GM12878 (cell line): ENCODE results near the gene MYOZ2. TPM values are rescaled to one million over a fixed set of nuclear protein-coding genes. Genes with fewer than 3 reads are reported as not detected.

Experiments used
- ATAC-seq: fragments of 200-7000 bp; cut with Tn5 transposase; 3 replicates; pipeline ENCODE4 v1.9.1; 2020; ENCODE audit warnings: mild to moderate bottlenecking, moderate library complexity
- BruUV-seq: library from RNA; stranded (reverse); fragments of 400-500 nt; replicated peaks from 2 replicates; lab custom pipeline; 2021; lab: Mats Ljungman, UMichigan
- CTCF ChIA-PET: fragments of 300-600 bp; sonication (Branson Sonifier 250); formaldehyde crosslinking; extraction: SDS; loops from one replicate; lab custom pipeline; 2021; ENCODE audit warnings: inconsistent platforms; lab: Yijun Ruan, JAX
- POLR2A ChIA-PET: fragments of 350-600 bp; formaldehyde crosslinking; extraction: SDS; loops from one replicate; lab custom pipeline; 2021; ENCODE audit warnings: inconsistent platforms; lab: Charles Lee
- RAD21 ChIA-PET: fragments of 300-600 bp; sonication (Branson Sonifier 250); formaldehyde crosslinking; loops from one replicate; lab custom pipeline; 2023; ENCODE audit warnings: antibody characterized with exemption; ENCODE audit not compliant: unreplicated experiment; lab: Charles Lee
- SMC1A ChIA-PET: fragments of 300-600 bp; sonication (Branson Sonifier 250); formaldehyde crosslinking; loops from one replicate; lab custom pipeline; 2023; ENCODE audit not compliant: unreplicated experiment, uncharacterized antibody; lab: Charles Lee
- DNase-seq: peaks from one replicate; pipeline ENCODE4 v3.0.0-alpha.2; 2011; ENCODE audit warnings: low read depth, low spot score
- FAIRE-seq: peaks from 3 replicates; lab custom pipeline; 2011; peaks lifted over from hg19 to GRCh38; lab: Jason Lieb, UNC
- H2AFZ ChIP-seq: 2 replicates; pipeline ENCODE4 v1.6.0; 2011; ENCODE audit warnings: low read depth, low read length, control low read depth; ENCODE audit not compliant: control insufficient read depth
- H3K27ac ChIP-seq: 2 replicates; pipeline ENCODE4 v1.5.1; 2011; ENCODE audit warnings: control low read depth; ENCODE audit not compliant: control insufficient read depth, insufficient read depth
- H3K27me3 ChIP-seq, 2 experiments: replicated peaks in 1 of 2; 2 replicates each; pipeline versions ENCODE4 v1.6.0 to v1.6.1; 2011; ENCODE audit warnings: low read length in 1 of 2; ENCODE audit not compliant: control insufficient read depth in 2 of 2, insufficient read depth in 2 of 2
- H3K36me3 ChIP-seq, 2 experiments: 2 replicates each; pipeline ENCODE4 v1.5.1; 2011; ENCODE audit warnings: low read length in 1 of 2; ENCODE audit not compliant: control insufficient read depth in 2 of 2, insufficient read depth in 2 of 2
- H3K4me1 ChIP-seq: 2 replicates; pipeline ENCODE4 v1.6.1; 2011; ENCODE audit warnings: mild to moderate bottlenecking, low read length, moderate library complexity, mixed read lengths; ENCODE audit not compliant: control insufficient read depth, insufficient read depth
- H3K4me2 ChIP-seq: 2 replicates; pipeline ENCODE4 v1.6.0; 2011; ENCODE audit warnings: control low read depth; ENCODE audit not compliant: control insufficient read depth, insufficient read depth
- H3K4me3 ChIP-seq: fragments of 200-600 bp; sonication (generic); 2 replicates; pipeline ENCODE4 v1.5.1; 2016
- H3K79me2 ChIP-seq: 2 replicates; pipeline ENCODE4 v1.6.0; 2011; ENCODE audit warnings: low read length; ENCODE audit not compliant: control insufficient read depth, insufficient read depth
- H3K9ac ChIP-seq: 2 replicates; pipeline ENCODE4 v1.8.0; 2011; ENCODE audit warnings: low read length, control low read depth, mixed read lengths; ENCODE audit not compliant: control insufficient read depth, insufficient read depth
- H3K9me3 ChIP-seq: replicated peaks from 3 replicates; pipeline ENCODE4 v1.5.1; 2011; ENCODE audit warnings: mild to moderate bottlenecking, low read length; ENCODE audit not compliant: control insufficient read depth, insufficient read depth
- H4K20me1 ChIP-seq: 2 replicates; pipeline ENCODE4 v1.6.0; 2011; ENCODE audit not compliant: control insufficient read depth, insufficient read depth
- ASH2L ChIP-seq: fragments of 300-600, 200-600 bp; sonication (generic); IDR thresholded peaks from 2 replicates; pipeline ENCODE4 v1.6.1; 2017; ENCODE audit warnings: low read depth, mild to moderate bottlenecking, borderline replicate concordance
- CBFB ChIP-seq: IDR thresholded peaks from 2 replicates; pipeline ENCODE4 v1.6.1; 2016; ENCODE audit warnings: antibody characterized with exemption, low read depth
- EZH2 ChIP-seq: IDR thresholded peaks from 2 replicates; pipeline ENCODE4 v1.6.1; 2012; ENCODE audit warnings: low read depth, mild to moderate bottlenecking, control low read depth, inconsistent platforms, low read length, borderline replicate concordance; ENCODE audit not compliant: control insufficient read depth
- GATAD2B ChIP-seq: fragments of 450-650 bp; conservative IDR thresholded peaks from 2 replicates; pipeline ENCODE4 v1.6.1; 2017; ENCODE audit warnings: low read depth, mild to moderate bottlenecking, moderate library complexity
- HCFC1 ChIP-seq: fragments of 150-350 bp; IDR thresholded peaks from 2 replicates; pipeline ENCODE4 v1.6.1; 2014; ENCODE audit warnings: low read length
- HDAC6 ChIP-seq: fragments of 200-600 bp; sonication (generic); IDR thresholded peaks from one replicate; pipeline ENCODE4 v1.8.0; 2017; ENCODE audit warnings: antibody characterized with exemption; ENCODE audit not compliant: unreplicated experiment
- RAD21 ChIP-seq: IDR thresholded peaks from 2 replicates; pipeline ENCODE4 v1.6.1; 2011; ENCODE audit warnings: mild to moderate bottlenecking, low read depth, low read length, moderate library complexity; ENCODE audit not compliant: insufficient read depth
- SIX5 ChIP-seq: IDR thresholded peaks from 2 replicates; pipeline ENCODE4 v1.6.1; 2011; ENCODE audit warnings: mild to moderate bottlenecking, low read depth, low read length, moderate library complexity; ENCODE audit not compliant: severe bottlenecking
- SMC3 ChIP-seq: IDR thresholded peaks from 2 replicates; pipeline ENCODE4 v1.6.1; 2011; ENCODE audit warnings: low read length, improper control_type of control experiment, borderline replicate concordance
- SUPT20H ChIP-seq: IDR thresholded peaks from 2 replicates; pipeline ENCODE4 v1.6.1; 2011; ENCODE audit warnings: low read depth, mild to moderate bottlenecking, low read length, moderate library complexity, borderline replicate concordance; ENCODE audit not compliant: control insufficient read depth
- TAF1 ChIP-seq: IDR thresholded peaks from 2 replicates; pipeline ENCODE4 v1.6.1; 2011; ENCODE audit warnings: mild to moderate bottlenecking, low read depth, low read length, borderline replicate concordance
- YBX1 ChIP-seq: fragments of 450-650 bp; IDR thresholded peaks from 2 replicates; pipeline ENCODE4 v1.6.1; 2016; ENCODE audit warnings: antibody characterized with exemption
- ZBTB33 ChIP-seq: fragments of 450-650 bp; IDR thresholded peaks from 2 replicates; pipeline ENCODE4 v1.6.1; 2017; ENCODE audit warnings: mild to moderate bottlenecking
- ZNF384 ChIP-seq: IDR thresholded peaks from 2 replicates; pipeline ENCODE4 v1.6.1; 2012; ENCODE audit warnings: low read depth, mild to moderate bottlenecking, low read length, improper control_type of control experiment, borderline replicate concordance
- ZZZ3 ChIP-seq: IDR thresholded peaks from 2 replicates; pipeline ENCODE4 v1.6.1; 2011; ENCODE audit warnings: low read depth; ENCODE audit not compliant: control insufficient read depth, insufficient read length
- WGBS: methylation state at CpG from one replicate; pipeline ENCODE4 v1.1.6; 2016; ENCODE audit warnings: low lambda C conversion rate; ENCODE audit not compliant: insufficient replicate concordance, insufficient coverage; ENCODE audit errors: missing lambda C conversion rate; 5-methylcytosine and 5-hydroxymethylcytosine counted together
- in situ Hi-C: fragments of 300-500 bp; cut with MboI; formaldehyde crosslinking; loops from 9 replicates; pipeline ENCODE4 v1.14.3; 2018; ENCODE audit warnings: mixed read lengths
- intact Hi-C: fragments of 100-400 bp; cut with micrococcal nuclease; formaldehyde crosslinking; loops from one replicate; pipeline ENCODE4 v1.14.2; 2022; ENCODE audit not compliant: unreplicated experiment
- polyA plus RNA-seq, 11 experiments: library from polyadenylated mRNA; depleted of rRNA in 4 of 11; unstranded in 6 of 11; stranded (reverse) in 5 of 11; fragments of >200 nt; fragmentation: Nextera tagmentation in 4 of 11; fragmentation: Illumina TruSeq in 1 of 11; extraction: Ambion mirVana in 4 of 11; extraction: Trizol in 1 of 11; gene quantifications; 1 replicate in 1 of 11; 2 replicates in 10 of 11; pipeline versions ENCODE4 v1.2.1 to v1.2.3, GENCODE V29; 2011 to 2016; ENCODE audit warnings: inconsistent platforms in 2 of 11, missing spikeins in 2 of 11, low read depth in 1 of 11
- total RNA-seq, 4 experiments: library from RNA; depleted of rRNA in 3 of 4; stranded (reverse); fragments of >200 nt in 3 of 4; fragmentation: Illumina TruSeq in 1 of 4; extraction: Trizol in 1 of 4; gene quantifications; 2 replicates each; pipeline versions ENCODE4 v1.2.1 to v1.2.3, GENCODE V29; 2013 to 2021
- TF ChIP-seq, protein P1 (sequence below): fragments of 450-650 bp; conservative IDR thresholded peaks from 2 replicates; pipeline ENCODE4 v1.6.1; 2017; ENCODE audit warnings: mild to moderate bottlenecking, moderate library complexity

MYOZ2 gene
- total and polyA plus RNA-seq, 10 of the 15 experiments (the other 5 are each of a cell fraction or from before 2014, with no cell fraction given): not detected

DNA sequence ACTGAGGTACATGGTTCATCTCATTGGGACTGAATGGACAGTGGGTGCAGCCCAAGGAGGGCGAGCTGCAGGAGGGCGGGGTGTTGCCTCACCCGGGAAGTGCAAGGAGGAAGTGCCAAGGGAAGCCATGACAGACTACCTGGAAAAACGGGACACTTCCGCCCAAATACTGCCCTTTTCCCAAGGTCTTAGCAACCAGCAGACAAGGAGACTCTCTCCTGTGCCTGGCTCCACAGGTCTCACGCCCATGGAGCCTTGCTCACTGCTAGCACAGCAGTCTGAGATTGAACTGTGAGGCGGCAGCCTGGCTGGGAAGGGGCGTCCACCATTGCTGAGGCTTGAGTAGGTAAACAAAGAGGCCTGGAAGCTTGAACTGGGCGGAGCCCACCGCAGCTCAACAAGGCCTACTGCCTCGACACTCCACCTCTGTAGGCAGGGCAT lies 62.2 kb downstream of the MYOZ2 start:
- Histone ChIP-seq H3K36me3 (no peaks in the 10 kb centered on the region), H3K4me2 (no peak overlapping the region), H3K9me3 (no peaks in the 10 kb centered on the region), H3K9ac (no peak overlapping the region), H3K27ac (no peak overlapping the region), H3K27me3 (no peaks in the 10 kb centered on the region; a peak in 2 of 4 replicates), H3K79me2 (no peaks in the 10 kb centered on the region), H3K4me1 (no peaks in the 10 kb centered on the region), H4K20me1 (no peaks in the 10 kb centered on the region), H2AFZ (no peak overlapping the region), H3K4me3 (no peak overlapping the region)
- no peak for DNase-seq
- BruUV-seq: no TSS peak
- WGBS: 27% methylated on average over 11 of the region's 11 CpGs
- FAIRE-seq: no peak
- intact Hi-C loops (no loop called here), in situ Hi-C loops (no loop called here)
- RAD21 ChIA-PET: no interaction called here
- CTCF ChIA-PET: no interaction called here
- SMC1A ChIA-PET: interaction anchor here (1.0 kb wide), 1 partner anchor 19 kb away, joined by 3 read pairs; no protein-coding TSS in a partner anchor
- ATAC-seq: no peak
- TF ChIP-seq SUPT20H: no peak
- TF ChIP-seq EZH2: no peak
- no peak for TF ChIP-seq ZBTB33
- TF ChIP-seq SMC3: no peak
- TF ChIP-seq CBFB: no peak
- no peak for TF ChIP-seq YBX1
- TF ChIP-seq GATAD2B: no peak
- TF ChIP-seq TAF1: no peak
- TF ChIP-seq SIX5: no peak
- TF ChIP-seq RAD21: no peak
- no peak for TF ChIP-seq ZNF384
- TF ChIP-seq HCFC1: no peak
- no peak for TF ChIP-seq ZZZ3
- TF ChIP-seq HDAC6: no peak
- TF ChIP-seq, protein P1, sequence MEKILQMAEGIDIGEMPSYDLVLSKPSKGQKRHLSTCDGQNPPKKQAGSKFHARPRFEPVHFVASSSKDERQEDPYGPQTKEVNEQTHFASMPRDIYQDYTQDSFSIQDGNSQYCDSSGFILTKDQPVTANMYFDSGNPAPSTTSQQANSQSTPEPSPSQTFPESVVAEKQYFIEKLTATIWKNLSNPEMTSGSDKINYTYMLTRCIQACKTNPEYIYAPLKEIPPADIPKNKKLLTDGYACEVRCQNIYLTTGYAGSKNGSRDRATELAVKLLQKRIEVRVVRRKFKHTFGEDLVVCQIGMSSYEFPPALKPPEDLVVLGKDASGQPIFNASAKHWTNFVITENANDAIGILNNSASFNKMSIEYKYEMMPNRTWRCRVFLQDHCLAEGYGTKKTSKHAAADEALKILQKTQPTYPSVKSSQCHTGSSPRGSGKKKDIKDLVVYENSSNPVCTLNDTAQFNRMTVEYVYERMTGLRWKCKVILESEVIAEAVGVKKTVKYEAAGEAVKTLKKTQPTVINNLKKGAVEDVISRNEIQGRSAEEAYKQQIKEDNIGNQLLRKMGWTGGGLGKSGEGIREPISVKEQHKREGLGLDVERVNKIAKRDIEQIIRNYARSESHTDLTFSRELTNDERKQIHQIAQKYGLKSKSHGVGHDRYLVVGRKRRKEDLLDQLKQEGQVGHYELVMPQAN: no peak
- TF ChIP-seq ASH2L: no peak
- POLR2A ChIA-PET: no interaction called here
